Measurements from ENCODE around the gene SLC24A3.

- TF ChIP-seq NFE2L2 (IDR thresholded peaks at IDR 0.05; ENCODE audit: low read length) (no peak), MAFK (conservative IDR thresholded peaks at IDR 0.05 in 1 of 2, IDR thresholded peaks at IDR 0.05 in 1 of 2; ENCODE audit: low read length in 2 of 2) (no peak), ZNF281 (CRISPR knock-in tag; IDR thresholded peaks at IDR 0.05; ENCODE audit: borderline replicate concordance) (no peak), CTCF (CRISPR knock-in tag; IDR thresholded peaks at IDR 0.05) (no peak), NR2F1 (CRISPR knock-in tag; IDR thresholded peaks at IDR 0.05) (no peak), NFRKB (IDR thresholded peaks at IDR 0.05) (no peak), STAT6 (CRISPR knock-in tag; IDR thresholded peaks at IDR 0.05; ENCODE audit: borderline replicate concordance) (no peak), SIN3B (IDR thresholded peaks at IDR 0.05; ENCODE audit: low read length) (no peak), KDM1A (CRISPR knock-in tag; IDR thresholded peaks at IDR 0.05) (no peak), POLR2AphosphoS5 (IDR thresholded peaks at IDR 0.05; ENCODE audit: low read depth, low read length) (no peak), KDM6A (CRISPR knock-in tag; IDR thresholded peaks at IDR 0.05; ENCODE audit: low read depth) (no peak), ZNF121 (CRISPR knock-in tag; IDR thresholded peaks at IDR 0.05) (no peak), POLR2A (IDR thresholded peaks at IDR 0.05; ENCODE audit: insufficient read depth in 1 of 2, low read depth in 2 of 2, low read length in 2 of 2) (no peak)
Measured at GRCh38 chr20:19749618-19750071, 537.2 kb downstream of the SLC24A3 start.
